ENCODE measurements around the gene MAGEA1.

The MAGEA1 gene

DNA sequence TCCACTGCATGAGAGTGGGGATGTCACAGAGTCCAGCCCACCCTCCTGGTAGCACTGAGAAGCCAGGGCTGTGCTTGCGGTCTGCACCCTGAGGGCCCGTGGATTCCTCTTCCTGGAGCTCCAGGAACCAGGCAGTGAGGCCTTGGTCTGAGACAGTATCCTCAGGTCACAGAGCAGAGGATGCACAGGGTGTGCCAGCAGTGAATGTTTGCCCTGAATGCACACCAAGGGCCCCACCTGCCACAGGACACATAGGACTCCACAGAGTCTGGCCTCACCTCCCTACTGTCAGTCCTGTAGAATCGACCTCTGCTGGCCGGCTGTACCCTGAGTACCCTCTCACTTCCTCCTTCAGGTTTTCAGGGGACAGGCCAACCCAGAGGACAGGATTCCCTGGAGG, 2.7 kb downstream of the MAGEA1 start:
- no peak for TF ChIP-seq EZH2phosphoT487 (IDR thresholded peaks at IDR 0.05; ENCODE audit: borderline replicate concordance, low read length)
- TF ChIP-seq, protein P1, sequence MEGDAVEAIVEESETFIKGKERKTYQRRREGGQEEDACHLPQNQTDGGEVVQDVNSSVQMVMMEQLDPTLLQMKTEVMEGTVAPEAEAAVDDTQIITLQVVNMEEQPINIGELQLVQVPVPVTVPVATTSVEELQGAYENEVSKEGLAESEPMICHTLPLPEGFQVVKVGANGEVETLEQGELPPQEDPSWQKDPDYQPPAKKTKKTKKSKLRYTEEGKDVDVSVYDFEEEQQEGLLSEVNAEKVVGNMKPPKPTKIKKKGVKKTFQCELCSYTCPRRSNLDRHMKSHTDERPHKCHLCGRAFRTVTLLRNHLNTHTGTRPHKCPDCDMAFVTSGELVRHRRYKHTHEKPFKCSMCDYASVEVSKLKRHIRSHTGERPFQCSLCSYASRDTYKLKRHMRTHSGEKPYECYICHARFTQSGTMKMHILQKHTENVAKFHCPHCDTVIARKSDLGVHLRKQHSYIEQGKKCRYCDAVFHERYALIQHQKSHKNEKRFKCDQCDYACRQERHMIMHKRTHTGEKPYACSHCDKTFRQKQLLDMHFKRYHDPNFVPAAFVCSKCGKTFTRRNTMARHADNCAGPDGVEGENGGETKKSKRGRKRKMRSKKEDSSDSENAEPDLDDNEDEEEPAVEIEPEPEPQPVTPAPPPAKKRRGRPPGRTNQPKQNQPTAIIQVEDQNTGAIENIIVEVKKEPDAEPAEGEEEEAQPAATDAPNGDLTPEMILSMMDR (IDR thresholded peaks at IDR 0.05; ENCODE audit: low read depth, low read length, poor library complexity, severe bottlenecking), result no peak
- no peaks in the 10 kb centered on the region for H3F3A ChIP-seq (ENCODE audit: control insufficient read depth, insufficient read depth)
- no peak overlapping the region for H3K4me3 ChIP-seq (ENCODE audit: low read length)
- no peaks in the 10 kb centered on the region for H3K9me2 ChIP-seq (replicated peaks; ENCODE audit: control insufficient read depth, low read length)
- no peaks in the 10 kb centered on the region for H3K9me3 ChIP-seq (ENCODE audit: control insufficient read depth, insufficient read depth, low read length)
- H3K4me2 ChIP-seq (ENCODE audit: low read length), result no peak overlapping the region
- no peaks in the 10 kb centered on the region for H3K4me1 ChIP-seq (ENCODE audit: control insufficient read depth, low read length)
- H3K27ac ChIP-seq (ENCODE audit: low read depth, low read length), result no peak overlapping the region
- no peaks in the 10 kb centered on the region for H3K79me2 ChIP-seq (ENCODE audit: control insufficient read depth, low read length)
- H3K27me3 ChIP-seq (ENCODE audit: control insufficient read depth, low read length), result no peaks in the 10 kb centered on the region
- no peaks in the 10 kb centered on the region for H4K20me1 ChIP-seq (ENCODE audit: control insufficient read depth, insufficient read depth, low read depth, low read length)
- no peaks in the 10 kb centered on the region for H3K36me3 ChIP-seq (ENCODE audit: control insufficient read depth, low read length)

DNA sequence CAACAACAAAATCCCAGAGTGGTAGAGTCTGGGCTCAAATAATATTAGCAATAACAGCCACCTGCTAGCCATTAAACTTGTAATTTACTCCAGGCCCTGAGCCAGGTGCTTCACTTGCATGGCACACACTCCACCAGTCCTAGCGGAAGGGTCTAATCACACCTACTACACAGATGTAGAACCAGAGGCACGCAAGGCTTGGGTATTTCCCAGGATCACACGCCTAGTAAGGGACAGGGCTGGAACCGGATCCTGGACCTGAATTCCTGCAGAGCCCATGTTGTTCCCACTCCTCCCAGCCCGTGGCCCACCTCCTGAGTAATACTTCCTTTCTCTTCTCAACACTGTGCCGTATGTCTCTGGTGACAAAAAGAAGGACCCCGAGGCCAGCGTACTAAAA, 5.7 kb downstream of the MAGEA1 start:
- H3K4me3 ChIP-seq (ENCODE audit: low read length), result no peak overlapping the region
- no peak overlapping the region for H3K27ac ChIP-seq (ENCODE audit: low read depth, low read length)
- no peaks in the 10 kb centered on the region for H3K36me3 ChIP-seq (ENCODE audit: control insufficient read depth, low read length)
- H3K27me3 ChIP-seq (ENCODE audit: control insufficient read depth, low read length), result no peaks in the 10 kb centered on the region
- H3K79me2 ChIP-seq (ENCODE audit: control insufficient read depth, low read length), result no peaks in the 10 kb centered on the region
- H3K4me1 ChIP-seq (ENCODE audit: control insufficient read depth, low read length), result no peaks in the 10 kb centered on the region
- H3K4me2 ChIP-seq (ENCODE audit: low read length), result no peak overlapping the region
- no peaks in the 10 kb centered on the region for H4K20me1 ChIP-seq (ENCODE audit: control insufficient read depth, insufficient read depth, low read depth, low read length)
- no peaks in the 10 kb centered on the region for H3K9me2 ChIP-seq (replicated peaks; ENCODE audit: control insufficient read depth, low read length)
- no peaks in the 10 kb centered on the region for H3F3A ChIP-seq (ENCODE audit: control insufficient read depth, insufficient read depth)
- no peaks in the 10 kb centered on the region for H3K9me3 ChIP-seq (ENCODE audit: control insufficient read depth, insufficient read depth, low read length)
- TF ChIP-seq, protein P1 (IDR thresholded peaks at IDR 0.05; ENCODE audit: low read depth, low read length, poor library complexity, severe bottlenecking), result no peak
- TF ChIP-seq EZH2phosphoT487 (IDR thresholded peaks at IDR 0.05; ENCODE audit: borderline replicate concordance, low read length), result no peak

DNA sequence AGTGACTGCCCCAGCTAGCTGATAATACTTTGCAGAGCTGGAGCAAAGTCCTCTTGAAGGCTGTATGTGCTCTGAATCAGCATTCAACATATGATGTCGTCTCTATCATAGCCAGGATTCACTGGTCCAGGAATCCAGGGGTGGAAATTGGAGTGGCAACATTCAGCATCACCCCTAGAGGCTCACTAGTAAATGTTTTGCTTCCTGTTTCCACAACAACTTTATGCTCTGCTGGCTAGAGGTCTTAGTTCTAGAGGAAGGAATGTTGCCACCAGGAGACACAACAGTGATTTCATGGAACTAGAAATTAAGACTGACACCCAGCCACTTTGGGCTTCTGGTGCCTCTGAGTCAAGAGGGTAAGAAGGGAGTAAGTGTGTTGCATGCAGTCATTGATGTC, 11.3 kb downstream of the MAGEA1 start:
- no peaks in the 10 kb centered on the region for H3K79me2 ChIP-seq (ENCODE audit: control insufficient read depth, low read length)
- H3K4me2 ChIP-seq (ENCODE audit: low read length), result no peak overlapping the region
- H3K9me2 ChIP-seq (replicated peaks; ENCODE audit: control insufficient read depth, low read length), result no peaks in the 10 kb centered on the region
- no peak overlapping the region for H3K4me3 ChIP-seq (ENCODE audit: low read length)
- H3K27ac ChIP-seq (ENCODE audit: low read depth, low read length), result no peak overlapping the region
- H3K9me3 ChIP-seq (ENCODE audit: control insufficient read depth, insufficient read depth, low read length), result no peaks in the 10 kb centered on the region
- no peaks in the 10 kb centered on the region for H3F3A ChIP-seq (ENCODE audit: control insufficient read depth, insufficient read depth)
- no peaks in the 10 kb centered on the region for H3K27me3 ChIP-seq (ENCODE audit: control insufficient read depth, low read length)
- TF ChIP-seq, protein P1 (IDR thresholded peaks at IDR 0.05; ENCODE audit: low read depth, low read length, poor library complexity, severe bottlenecking), result no peak
- TF ChIP-seq EZH2phosphoT487 (IDR thresholded peaks at IDR 0.05; ENCODE audit: borderline replicate concordance, low read length), result no peak
- H3K4me1 ChIP-seq (ENCODE audit: control insufficient read depth, low read length), result no peaks in the 10 kb centered on the region
- no peaks in the 10 kb centered on the region for H3K36me3 ChIP-seq (ENCODE audit: control insufficient read depth, low read length)
- no peaks in the 10 kb centered on the region for H4K20me1 ChIP-seq (ENCODE audit: control insufficient read depth, insufficient read depth, low read depth, low read length)

DNA sequence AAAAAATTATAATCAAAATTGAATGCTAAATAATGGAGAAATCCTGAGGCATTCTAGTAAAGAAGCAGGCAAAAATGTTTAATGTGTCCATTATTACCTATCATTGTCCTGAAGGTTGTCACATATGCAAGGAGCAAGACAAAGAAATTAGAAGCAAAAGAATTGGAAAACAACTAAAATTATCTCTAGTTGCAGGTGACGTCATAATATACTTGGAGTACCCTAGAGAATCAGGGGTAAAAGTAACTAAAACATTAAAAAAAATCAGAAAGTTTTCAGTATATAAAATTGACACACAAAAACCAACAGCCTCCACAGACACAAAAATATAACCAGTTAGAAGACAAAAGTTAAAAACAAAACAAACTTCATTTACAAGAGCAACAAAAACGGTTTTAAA, 21.4 kb downstream of the MAGEA1 start:
- peaks cover 4% of the 10 kb centered on the region; the same call in 1 of the 2 replicates for H3K27me3 ChIP-seq (ENCODE audit: control insufficient read depth, low read length)
- no peaks in the 10 kb centered on the region for H4K20me1 ChIP-seq (ENCODE audit: control insufficient read depth, insufficient read depth, low read depth, low read length)
- H3K27ac ChIP-seq (ENCODE audit: low read depth, low read length), result no peak overlapping the region
- no peak overlapping the region for H3K4me3 ChIP-seq (ENCODE audit: low read length)
- TF ChIP-seq EZH2phosphoT487 (IDR thresholded peaks at IDR 0.05; ENCODE audit: borderline replicate concordance, low read length), result no peak
- TF ChIP-seq, protein P1 (IDR thresholded peaks at IDR 0.05; ENCODE audit: low read depth, low read length, poor library complexity, severe bottlenecking), result no peak
- no peaks in the 10 kb centered on the region for H3F3A ChIP-seq (ENCODE audit: control insufficient read depth, insufficient read depth)
- H3K9me2 ChIP-seq (replicated peaks; ENCODE audit: control insufficient read depth, low read length), result no peaks in the 10 kb centered on the region
- no peaks in the 10 kb centered on the region for H3K9me3 ChIP-seq (ENCODE audit: control insufficient read depth, insufficient read depth, low read length)
- H3K4me1 ChIP-seq (ENCODE audit: control insufficient read depth, low read length), result no peaks in the 10 kb centered on the region
- H3K4me2 ChIP-seq (ENCODE audit: low read length), result no peak overlapping the region
- no peaks in the 10 kb centered on the region for H3K36me3 ChIP-seq (ENCODE audit: control insufficient read depth, low read length)
- H3K79me2 ChIP-seq (ENCODE audit: control insufficient read depth, low read length), result no peaks in the 10 kb centered on the region
